ENCODE measurements around the gene RFPL4A.
"Not testable (repeated sequence)": the region's sequence is repeated elsewhere in the genome, so short reads cannot be mapped to it uniquely, and the experiment has no call there.

RFPL4A gene

DNA sequence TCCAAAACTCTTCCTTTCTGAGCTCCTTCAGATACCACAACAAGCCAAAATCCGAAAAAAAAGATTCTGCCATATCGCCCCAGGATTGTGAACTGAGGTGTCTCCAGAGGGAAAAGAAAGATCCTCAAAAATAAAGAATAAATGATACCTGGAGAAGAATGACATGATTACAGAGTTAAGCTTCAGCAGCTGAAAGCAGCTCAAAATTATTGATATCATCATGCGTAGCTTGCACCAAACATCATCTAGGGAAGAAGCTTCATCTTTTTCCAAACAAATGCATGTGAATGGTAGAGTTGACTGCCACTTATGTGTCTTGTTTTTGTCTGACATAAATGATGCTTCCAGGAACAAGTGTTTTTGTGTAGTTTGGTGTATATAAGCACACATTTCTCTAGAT is 20.6 kb upstream of the RFPL4A start, which contains the start of gene NLRP9:
NLRP9 (minus strand) TSS at position 101 of the 400 bp plus-strand sequence; CDS start at position 73, 28 bp downstream.
- no peaks in the 10 kb centered on the region for H3K4me1 ChIP-seq (ENCODE audit: control insufficient read depth, insufficient read depth, low read length)
- no peaks in the 10 kb centered on the region for H3K9me3 ChIP-seq (ENCODE audit: control insufficient read depth in 2 of 2, low read length in 2 of 2)
- no peak within 1 kb of the TSS for H3K27ac ChIP-seq (ENCODE audit: low read length)
- peaks cover 0 to 4% of the 10 kb centered on the region in 2 donors for H3K27me3 ChIP-seq (ENCODE audit: control insufficient read depth in 1 of 2, insufficient read depth in 2 of 2, low read length in 2 of 2)
- no peak within 1 kb of the TSS for H3K4me3 ChIP-seq (ENCODE audit: low read length in 2 of 2)
- no peaks in the 10 kb centered on the region for H3K36me3 ChIP-seq (ENCODE audit: control insufficient read depth in 2 of 2, insufficient read depth in 2 of 2, low read length in 2 of 2)
- no peak within 1 kb of the TSS for H3K9ac ChIP-seq (ENCODE audit: low read length in 2 of 2)

DNA sequence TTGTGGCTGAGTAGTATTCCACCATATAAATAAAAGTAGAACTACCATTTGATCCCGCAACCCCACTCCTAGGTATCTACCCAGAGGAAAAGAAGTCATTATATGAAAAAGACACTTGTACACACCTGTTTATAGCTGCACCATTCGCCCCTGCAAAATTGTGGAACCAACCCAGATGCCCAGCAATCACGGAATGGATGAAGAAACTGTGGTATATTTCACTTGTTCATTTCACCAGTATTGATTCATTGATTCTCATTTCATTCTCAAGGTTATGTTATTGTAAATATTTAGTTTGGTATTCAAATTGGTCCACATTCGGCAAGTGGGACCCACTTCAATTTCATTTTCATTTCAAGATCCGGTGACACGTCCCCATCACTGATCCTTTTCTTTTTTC is 8.2 kb upstream of the RFPL4A start:
- H3K27me3 ChIP-seq (ENCODE audit: control insufficient read depth in 1 of 2, insufficient read depth in 2 of 2, low read length in 2 of 2) = no peaks in the 10 kb centered on the region
- no peak overlapping the region for H3K4me3 ChIP-seq (ENCODE audit: low read length in 2 of 2)
- H3K9ac ChIP-seq (ENCODE audit: low read length in 2 of 2) = no peak overlapping the region
- no peaks in the 10 kb centered on the region for H3K9me3 ChIP-seq (ENCODE audit: control insufficient read depth in 2 of 2, low read length in 2 of 2)
- no peaks in the 10 kb centered on the region for H3K4me1 ChIP-seq (ENCODE audit: control insufficient read depth, insufficient read depth, low read length)
- H3K27ac ChIP-seq (ENCODE audit: low read length) = no peak overlapping the region
- no peaks in the 10 kb centered on the region for H3K36me3 ChIP-seq (ENCODE audit: control insufficient read depth in 2 of 2, insufficient read depth in 2 of 2, low read length in 2 of 2)

DNA sequence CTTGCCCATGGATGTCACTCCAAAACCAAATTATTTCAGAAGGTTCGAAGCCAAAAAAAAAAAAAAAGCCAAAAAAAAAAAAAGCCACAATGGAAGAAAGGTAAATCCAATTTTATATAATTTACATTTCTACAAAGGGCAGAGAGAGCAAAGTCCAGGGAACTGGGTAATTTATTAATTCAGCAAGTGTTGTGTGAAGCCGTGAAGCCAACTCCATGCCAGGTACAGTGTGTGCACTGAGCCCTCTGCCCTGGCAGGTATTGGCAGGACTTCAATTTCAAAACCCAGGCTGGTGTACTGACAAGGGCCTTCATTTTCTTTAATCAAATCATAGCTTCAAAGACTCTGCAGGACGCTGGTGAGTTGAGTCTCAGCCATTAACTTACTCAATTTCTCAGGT is 5.5 kb upstream of the RFPL4A start:
- Histone ChIP-seq H3K36me3 (ENCODE audit: control insufficient read depth in 2 of 2, insufficient read depth in 2 of 2, low read length in 2 of 2) (no peaks in the 10 kb centered on the region), H3K27me3 (ENCODE audit: control insufficient read depth in 1 of 2, insufficient read depth in 2 of 2, low read length in 2 of 2) (peaks cover 0 to 2% of the 10 kb centered on the region in 2 donors), H3K27ac (ENCODE audit: low read length) (no peak overlapping the region), H3K9ac (ENCODE audit: low read length in 2 of 2) (no peak overlapping the region), H3K9me3 (ENCODE audit: control insufficient read depth in 2 of 2, low read length in 2 of 2) (no peaks in the 10 kb centered on the region), H3K4me1 (ENCODE audit: control insufficient read depth, insufficient read depth, low read length) (no peaks in the 10 kb centered on the region), H3K4me3 (ENCODE audit: low read length in 2 of 2) (no peak overlapping the region)

DNA sequence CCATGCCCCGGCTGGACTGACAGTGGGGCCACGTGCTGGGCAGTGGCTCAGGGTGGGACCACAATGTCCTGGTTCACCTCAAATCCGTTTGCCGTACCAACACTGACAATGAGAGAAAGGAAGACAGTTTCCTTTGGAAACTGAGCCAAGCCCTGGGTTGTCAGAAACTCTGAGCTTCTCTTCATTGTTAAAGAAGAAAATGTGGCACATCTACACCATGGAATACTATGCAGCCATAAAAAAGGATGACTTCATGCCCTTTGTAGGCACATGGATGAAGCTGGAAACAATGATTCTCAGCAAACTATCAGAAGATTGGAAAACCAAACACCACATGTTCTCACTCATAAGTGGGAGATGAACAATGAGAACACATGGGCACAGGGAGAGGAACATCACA is 2.1 kb upstream of the RFPL4A start:
- not testable (repeated sequence) for H3K9me3 ChIP-seq (ENCODE audit: control insufficient read depth in 2 of 2, low read length in 2 of 2); H3K9ac ChIP-seq (ENCODE audit: low read length in 2 of 2); H3K4me1 ChIP-seq (ENCODE audit: control insufficient read depth, insufficient read depth, low read length); H3K27ac ChIP-seq (ENCODE audit: low read length); H3K27me3 ChIP-seq (ENCODE audit: control insufficient read depth in 1 of 2, insufficient read depth in 2 of 2, low read length in 2 of 2); H3K36me3 ChIP-seq (ENCODE audit: control insufficient read depth in 2 of 2, insufficient read depth in 2 of 2, low read length in 2 of 2); H3K4me3 ChIP-seq (ENCODE audit: low read length in 2 of 2)

DNA sequence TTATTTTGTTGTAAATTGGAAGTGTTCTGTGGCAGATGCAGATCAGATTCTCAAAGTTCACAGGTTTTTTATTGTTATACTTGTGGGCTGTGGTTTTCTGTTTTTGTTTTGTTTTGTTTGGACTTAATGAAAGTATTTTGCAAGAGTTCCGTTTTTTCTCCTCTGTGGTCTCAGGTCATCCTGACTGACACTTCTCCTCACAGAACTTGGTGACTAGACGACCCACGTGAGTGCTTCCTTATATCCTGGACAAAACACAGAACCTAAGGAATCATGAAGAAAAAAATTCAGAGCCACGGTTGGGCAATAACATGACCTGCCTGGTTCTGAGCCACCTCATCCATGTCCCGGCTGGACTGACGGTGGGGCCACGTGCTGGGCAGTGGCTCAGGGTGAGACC is 7.6 kb downstream of the RFPL4A start:
- Histone ChIP-seq H3K4me3 (ENCODE audit: low read length in 2 of 2) (no peak overlapping the region), H3K27me3 (ENCODE audit: control insufficient read depth in 1 of 2, insufficient read depth in 2 of 2, low read length in 2 of 2) (peaks cover 0 to 2% of the 10 kb centered on the region in 2 donors), H3K9me3 (ENCODE audit: control insufficient read depth in 2 of 2, low read length in 2 of 2) (peaks cover 0 to 12% of the 10 kb centered on the region in 2 donors), H3K36me3 (ENCODE audit: control insufficient read depth in 2 of 2, insufficient read depth in 2 of 2, low read length in 2 of 2) (no peaks in the 10 kb centered on the region), H3K4me1 (ENCODE audit: control insufficient read depth, insufficient read depth, low read length) (no peaks in the 10 kb centered on the region), H3K9ac (ENCODE audit: low read length in 2 of 2) (no peak overlapping the region), H3K27ac (ENCODE audit: low read length) (no peak overlapping the region)

DNA sequence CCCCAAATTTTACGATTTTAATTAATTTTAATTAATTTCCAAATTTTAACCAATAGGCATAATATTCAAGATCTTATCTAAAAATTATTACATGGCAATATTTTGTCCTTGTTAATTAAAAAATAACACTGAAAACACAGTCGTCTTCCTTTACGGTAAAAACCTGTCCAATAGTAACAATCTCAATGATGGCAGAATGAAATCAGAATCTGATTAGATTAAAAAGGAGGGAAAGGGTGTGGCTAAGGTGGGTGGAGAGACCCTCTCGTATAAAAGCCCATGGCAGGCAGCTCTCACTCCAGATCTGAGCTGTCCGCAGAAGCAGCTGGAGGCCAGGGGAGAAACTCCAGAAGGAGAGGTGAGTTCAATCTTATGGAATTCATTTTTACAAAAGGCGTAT is 9.9 kb downstream of the RFPL4A start, which contains the start of gene RFPL4AL1:
RFPL4AL1 (plus strand) TSS at position 301 of the 400 bp plus-strand sequence. CDS start 2,687 bp downstream, outside the sequence.
- not testable (repeated sequence) for H3K27me3 ChIP-seq (ENCODE audit: control insufficient read depth in 1 of 2, insufficient read depth in 2 of 2, low read length in 2 of 2); H3K27ac ChIP-seq (ENCODE audit: low read length)

DNA sequence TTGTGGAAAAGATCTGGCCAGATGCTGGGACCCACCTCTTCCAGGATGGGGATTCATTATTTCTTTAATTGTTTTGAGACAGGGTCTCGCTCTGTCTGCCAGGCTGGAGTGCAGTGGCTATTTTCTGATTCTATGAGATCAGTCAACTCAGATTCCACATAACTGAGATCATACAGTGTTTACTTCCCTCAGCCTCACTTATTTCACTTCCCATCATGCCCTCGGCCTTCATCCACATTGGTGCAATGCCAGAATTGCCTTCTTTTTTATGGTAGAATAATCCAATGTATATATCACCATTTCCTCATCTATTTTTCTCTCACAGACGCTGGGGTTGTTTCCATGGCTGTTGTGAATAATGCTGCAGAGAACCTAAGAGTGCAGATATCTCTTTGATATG is 10.7 kb downstream of the RFPL4A start:
- H3K4me3 ChIP-seq (ENCODE audit: low read length in 2 of 2); H3K36me3 ChIP-seq (ENCODE audit: control insufficient read depth in 2 of 2, insufficient read depth in 2 of 2, low read length in 2 of 2); H3K27me3 ChIP-seq (ENCODE audit: control insufficient read depth in 1 of 2, insufficient read depth in 2 of 2, low read length in 2 of 2); H3K4me1 ChIP-seq (ENCODE audit: control insufficient read depth, insufficient read depth, low read length); H3K9ac ChIP-seq (ENCODE audit: low read length in 2 of 2); H3K27ac ChIP-seq (ENCODE audit: low read length): not testable (repeated sequence)
- H3K9me3 ChIP-seq (ENCODE audit: control insufficient read depth in 2 of 2, low read length in 2 of 2) = peaks cover 0 to 12% of the 10 kb centered on the region in 2 donors

More for the DNA sequence above, 9.9 kb downstream of the RFPL4A start, which contains the start of gene RFPL4AL1:
- H3K36me3 ChIP-seq (ENCODE audit: control insufficient read depth in 2 of 2, insufficient read depth in 2 of 2, low read length in 2 of 2); H3K4me1 ChIP-seq (ENCODE audit: control insufficient read depth, insufficient read depth, low read length); H3K9ac ChIP-seq (ENCODE audit: low read length in 2 of 2); H3K4me3 ChIP-seq (ENCODE audit: low read length in 2 of 2): not testable (repeated sequence)
- H3K9me3 ChIP-seq (ENCODE audit: control insufficient read depth in 2 of 2, low read length in 2 of 2) = peaks cover 0 to 12% of the 10 kb centered on the region in 2 donors

DNA sequence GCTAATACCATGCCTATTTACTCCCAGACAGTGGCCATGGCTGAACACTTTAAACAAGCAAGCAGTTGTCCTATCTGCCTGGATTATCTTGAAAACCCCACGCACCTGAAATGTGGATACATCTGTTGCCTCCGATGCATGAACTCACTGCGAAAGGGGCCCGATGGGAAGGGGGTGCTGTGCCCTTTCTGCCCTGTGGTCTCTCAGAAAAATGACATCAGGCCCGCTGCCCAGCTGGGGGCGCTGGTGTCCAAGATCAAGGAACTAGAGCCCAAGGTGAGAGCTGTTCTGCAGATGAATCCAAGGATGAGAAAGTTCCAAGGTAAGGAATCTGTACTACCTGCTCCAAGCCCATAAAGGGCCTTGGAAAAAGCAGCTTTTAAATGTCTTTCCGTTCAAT is 18.6 kb downstream of the RFPL4A start:
- H3K4me3 ChIP-seq (ENCODE audit: low read length in 2 of 2) = no peak overlapping the region
- H3K36me3 ChIP-seq (ENCODE audit: control insufficient read depth in 2 of 2, insufficient read depth in 2 of 2, low read length in 2 of 2) = no peaks in the 10 kb centered on the region

DNA sequence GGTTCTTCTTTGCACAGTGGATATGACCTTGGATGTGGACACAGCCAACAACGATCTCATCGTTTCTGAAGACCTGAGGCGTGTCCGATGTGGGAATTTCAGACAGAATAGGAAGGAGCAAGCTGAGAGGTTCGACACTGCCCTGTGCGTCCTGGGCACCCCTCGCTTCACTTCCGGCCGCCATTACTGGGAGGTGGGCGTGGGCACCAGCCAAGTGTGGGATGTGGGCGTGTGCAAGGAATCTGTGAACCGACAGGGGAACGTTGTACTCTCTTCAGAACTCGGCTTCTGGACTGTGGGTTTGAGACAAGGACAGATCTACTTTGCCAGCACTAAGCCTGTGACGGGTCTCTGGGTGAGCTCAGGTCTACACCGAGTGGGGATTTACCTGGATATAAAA is 19.4 kb downstream of the RFPL4A start:
- Histone ChIP-seq H3K27me3 (ENCODE audit: control insufficient read depth in 1 of 2, insufficient read depth in 2 of 2, low read length in 2 of 2) (peaks cover 0 to 2% of the 10 kb centered on the region in 2 donors), H3K36me3 (ENCODE audit: control insufficient read depth in 2 of 2, insufficient read depth in 2 of 2, low read length in 2 of 2) (no peaks in the 10 kb centered on the region), H3K4me1 (ENCODE audit: control insufficient read depth, insufficient read depth, low read length) (no peaks in the 10 kb centered on the region), H3K9ac (ENCODE audit: low read length in 2 of 2) (no peak overlapping the region), H3K4me3 (ENCODE audit: low read length in 2 of 2) (no peak overlapping the region), H3K27ac (ENCODE audit: low read length) (no peak overlapping the region), H3K9me3 (ENCODE audit: control insufficient read depth in 2 of 2, low read length in 2 of 2) (no peaks in the 10 kb centered on the region)

More for the DNA sequence above, 18.6 kb downstream of the RFPL4A start:
- Histone ChIP-seq H3K27me3 (ENCODE audit: control insufficient read depth in 1 of 2, insufficient read depth in 2 of 2, low read length in 2 of 2) (peaks cover 0 to 2% of the 10 kb centered on the region in 2 donors), H3K9me3 (ENCODE audit: control insufficient read depth in 2 of 2, low read length in 2 of 2) (no peaks in the 10 kb centered on the region), H3K4me1 (ENCODE audit: control insufficient read depth, insufficient read depth, low read length) (no peaks in the 10 kb centered on the region), H3K9ac (ENCODE audit: low read length in 2 of 2) (no peak overlapping the region), H3K27ac (ENCODE audit: low read length) (no peak overlapping the region)

DNA sequence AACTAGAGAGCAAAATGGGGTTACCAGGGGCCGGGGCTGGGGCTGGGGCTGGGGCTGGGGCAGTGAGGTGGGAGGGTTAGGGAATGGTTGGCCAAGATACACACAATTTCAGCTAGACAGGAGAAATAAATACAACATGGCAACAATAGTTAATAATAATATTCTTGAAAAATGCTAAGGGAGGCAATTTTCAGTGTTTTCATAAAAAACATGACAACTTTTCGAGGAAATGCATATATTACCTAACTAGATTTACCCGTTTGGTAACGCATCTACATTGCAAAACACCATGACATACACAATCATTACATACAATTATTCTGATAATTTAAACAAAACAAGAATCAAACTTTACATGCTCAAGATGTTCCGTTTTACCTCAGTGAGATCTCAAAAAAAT is 22.2 kb downstream of the RFPL4A start:
- no peak overlapping the region for H3K9ac ChIP-seq (ENCODE audit: low read length in 2 of 2)
- no peak overlapping the region for H3K4me3 ChIP-seq (ENCODE audit: low read length in 2 of 2)
- no peaks in the 10 kb centered on the region for H3K4me1 ChIP-seq (ENCODE audit: control insufficient read depth, insufficient read depth, low read length)
- no peaks in the 10 kb centered on the region for H3K9me3 ChIP-seq (ENCODE audit: control insufficient read depth in 2 of 2, low read length in 2 of 2)
- no peak overlapping the region for H3K27ac ChIP-seq (ENCODE audit: low read length)
- peaks cover 0 to 2% of the 10 kb centered on the region in 2 donors for H3K27me3 ChIP-seq (ENCODE audit: control insufficient read depth in 1 of 2, insufficient read depth in 2 of 2, low read length in 2 of 2)
- no peaks in the 10 kb centered on the region for H3K36me3 ChIP-seq (ENCODE audit: control insufficient read depth in 2 of 2, insufficient read depth in 2 of 2, low read length in 2 of 2)

DNA sequence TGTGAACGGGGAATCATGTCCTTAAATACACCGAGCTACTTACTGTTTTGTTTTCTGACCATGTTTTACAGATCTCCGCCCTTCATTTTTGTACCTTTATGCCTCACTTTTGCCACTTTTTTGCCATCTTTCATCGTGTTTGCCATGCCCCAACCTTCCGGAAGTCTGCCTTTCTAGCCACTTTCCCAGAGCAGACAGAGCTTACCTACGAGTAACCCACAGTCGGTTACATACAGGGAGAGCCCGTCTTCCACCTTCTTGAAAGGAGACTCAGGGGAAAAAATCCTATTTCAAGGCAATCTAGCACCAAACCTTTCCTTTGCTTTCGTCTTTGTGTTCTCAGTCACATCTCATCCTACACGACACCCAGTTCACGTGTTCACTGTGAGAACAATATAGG is 36.1 kb downstream of the RFPL4A start:
- H3K27ac ChIP-seq (ENCODE audit: low read length) = no peak overlapping the region
- no peaks in the 10 kb centered on the region for H3K9me3 ChIP-seq (ENCODE audit: control insufficient read depth in 2 of 2, low read length in 2 of 2)
- no peaks in the 10 kb centered on the region for H3K4me1 ChIP-seq (ENCODE audit: control insufficient read depth, insufficient read depth, low read length)
- H3K36me3 ChIP-seq (ENCODE audit: control insufficient read depth in 2 of 2, insufficient read depth in 2 of 2, low read length in 2 of 2) = no peaks in the 10 kb centered on the region
- peaks cover 0 to 2% of the 10 kb centered on the region in 2 donors for H3K27me3 ChIP-seq (ENCODE audit: control insufficient read depth in 1 of 2, insufficient read depth in 2 of 2, low read length in 2 of 2)
- H3K9ac ChIP-seq (ENCODE audit: low read length in 2 of 2) = no peak overlapping the region
- no peak overlapping the region for H3K4me3 ChIP-seq (ENCODE audit: low read length in 2 of 2)

Data from stomach smooth muscle (tissue), 2 donors.